OCI-LY7 (cell line): ENCODE measurements around the gene TGM1.
"Not testable (repeated sequence)": the region's sequence is repeated elsewhere in the genome, so short reads cannot be mapped to it uniquely, and the experiment has no call there.

Experiments
- EZH2phosphoT487 ChIP-seq: fragments of 200-600 bp; sonication (generic); IDR thresholded peaks from 2 replicates; pipeline ENCODE4 v1.6.1; 2018; ENCODE audit warnings: low read depth, borderline replicate concordance, mild to moderate bottlenecking, mixed run types, antibody characterized with exemption, low read length, moderate library complexity, mixed read lengths
- TF ChIP-seq, protein P1 (sequence below): fragments of 200-600 bp; sonication (generic); conservative IDR thresholded peaks from 2 replicates; pipeline ENCODE4 v1.5.1; 2014; ENCODE audit warnings: mild to moderate bottlenecking, antibody characterized with exemption, low read length, moderate library complexity, mixed read lengths

DNA sequence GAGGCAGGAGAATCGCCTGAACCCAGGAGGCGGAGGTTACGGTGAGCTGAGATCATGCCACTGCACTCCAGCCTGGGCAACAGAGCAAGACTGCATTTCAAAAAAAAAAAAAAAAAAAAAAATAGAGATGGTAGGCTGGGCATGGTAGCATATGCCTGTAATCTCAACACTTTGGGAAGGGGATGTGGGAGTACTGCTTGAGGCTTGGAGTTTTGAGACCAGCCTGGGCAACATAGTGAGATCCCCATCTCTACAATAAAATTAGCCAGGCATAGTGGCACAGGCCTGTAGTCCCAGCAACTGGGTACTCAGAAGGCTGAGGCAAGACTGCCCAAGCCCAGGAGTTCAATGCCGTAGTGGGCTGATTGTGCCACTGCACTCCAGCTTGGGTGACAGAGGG is 40.0 kb downstream of the TGM1 start:
- TF ChIP-seq, protein P1, sequence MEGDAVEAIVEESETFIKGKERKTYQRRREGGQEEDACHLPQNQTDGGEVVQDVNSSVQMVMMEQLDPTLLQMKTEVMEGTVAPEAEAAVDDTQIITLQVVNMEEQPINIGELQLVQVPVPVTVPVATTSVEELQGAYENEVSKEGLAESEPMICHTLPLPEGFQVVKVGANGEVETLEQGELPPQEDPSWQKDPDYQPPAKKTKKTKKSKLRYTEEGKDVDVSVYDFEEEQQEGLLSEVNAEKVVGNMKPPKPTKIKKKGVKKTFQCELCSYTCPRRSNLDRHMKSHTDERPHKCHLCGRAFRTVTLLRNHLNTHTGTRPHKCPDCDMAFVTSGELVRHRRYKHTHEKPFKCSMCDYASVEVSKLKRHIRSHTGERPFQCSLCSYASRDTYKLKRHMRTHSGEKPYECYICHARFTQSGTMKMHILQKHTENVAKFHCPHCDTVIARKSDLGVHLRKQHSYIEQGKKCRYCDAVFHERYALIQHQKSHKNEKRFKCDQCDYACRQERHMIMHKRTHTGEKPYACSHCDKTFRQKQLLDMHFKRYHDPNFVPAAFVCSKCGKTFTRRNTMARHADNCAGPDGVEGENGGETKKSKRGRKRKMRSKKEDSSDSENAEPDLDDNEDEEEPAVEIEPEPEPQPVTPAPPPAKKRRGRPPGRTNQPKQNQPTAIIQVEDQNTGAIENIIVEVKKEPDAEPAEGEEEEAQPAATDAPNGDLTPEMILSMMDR: not testable (repeated sequence)
- TF ChIP-seq EZH2phosphoT487: not testable (repeated sequence)
